Endothelial cell of umbilical vein (primary cell): ENCODE data around the gene AUTS2. TPM values are rescaled to one million over a fixed set of nuclear protein-coding genes. Genes with fewer than 3 reads are reported as not detected.

ENCODE experiments used
- BruUV-seq: library from RNA; stranded (reverse); fragments of 400-500 nt; replicated peaks from 2 replicates; lab custom pipeline; 2021; lab: Mats Ljungman, UMichigan
- CTCF ChIA-PET: fragments of 300-600, 350-600 bp; sonication (Branson Sonifier 250); formaldehyde crosslinking; loops from one replicate; lab custom pipeline; 2021; ENCODE audit warnings: antibody characterized with exemption, inconsistent platforms; lab: Charles Lee
- POLR2A ChIA-PET: fragments of 300-600, 350-600 bp; sonication (Branson Sonifier 250); formaldehyde crosslinking; loops from one replicate; lab custom pipeline; 2021; ENCODE audit warnings: antibody characterized with exemption, inconsistent platforms; lab: Charles Lee
- DNase-seq: peaks from one replicate; pipeline ENCODE4 v3.0.0-alpha.2; 2011; ENCODE audit warnings: low read depth, low spot score
- FAIRE-seq: peaks from 2 replicates; lab custom pipeline; 2011; peaks lifted over from hg19 to GRCh38; lab: Jason Lieb, UNC
- H2AFZ ChIP-seq: 2 replicates; pipeline ENCODE4 v1.6.0; 2012; ENCODE audit warnings: low read depth, low read length, control low read depth, inconsistent platforms
- H3K27ac ChIP-seq: 2 replicates; pipeline ENCODE4 v1.5.1; 2011; ENCODE audit warnings: low read depth, mild to moderate bottlenecking, control low read depth, low read length, moderate library complexity; ENCODE audit not compliant: insufficient read depth
- H3K27me3 ChIP-seq, 2 experiments: 2 replicates each; pipeline versions ENCODE4 v1.6.0 to v1.6.1; 2011; ENCODE audit warnings: low read length in 2 of 2, mixed read lengths in 1 of 2; ENCODE audit not compliant: control insufficient read depth in 2 of 2, insufficient read depth in 2 of 2
- H3K36me3 ChIP-seq, 2 experiments: 2 replicates in 1 of 2; 3 replicates in 1 of 2; pipeline ENCODE4 v1.5.1; 2011; ENCODE audit warnings: low read length in 2 of 2, mild to moderate bottlenecking in 1 of 2, moderate library complexity in 1 of 2; ENCODE audit not compliant: control insufficient read depth in 2 of 2, insufficient read depth in 2 of 2; ENCODE audit errors: extremely low read depth in 1 of 2
- H3K4me1 ChIP-seq: 3 replicates; pipeline ENCODE4 v1.5.1; 2011; ENCODE audit warnings: mild to moderate bottlenecking, low read length; ENCODE audit not compliant: control insufficient read depth, insufficient read depth; ENCODE audit errors: extremely low read depth
- H3K4me2 ChIP-seq: 2 replicates; pipeline ENCODE4 v1.6.1; 2011; ENCODE audit warnings: low read length, control low read depth, mixed read lengths; ENCODE audit not compliant: insufficient read depth
- H3K4me3 ChIP-seq, 3 experiments: fragments of 200-600 bp in 1 of 3; sonication (generic), shearing (Covaris generic) in 1 of 3; replicated peaks in 1 of 3; 2 replicates each; pipeline ENCODE4 v1.5.1; 2011 to 2016; ENCODE audit warnings: control low read depth in 3 of 3, low read length in 3 of 3, mild to moderate bottlenecking in 2 of 3, inconsistent platforms in 1 of 3, low read depth in 1 of 3, moderate library complexity in 1 of 3; ENCODE audit not compliant: insufficient read depth in 1 of 3
- H3K79me2 ChIP-seq: 2 replicates; pipeline ENCODE4 v1.6.0; 2012; ENCODE audit warnings: low read length, inconsistent platforms; ENCODE audit not compliant: control insufficient read depth, insufficient read depth
- H3K9ac ChIP-seq: replicated peaks from 2 replicates; pipeline ENCODE3; 2011; ENCODE audit warnings: low read length, control low read depth; ENCODE audit not compliant: insufficient read depth; ENCODE audit errors: extremely low read depth
- H3K9me1 ChIP-seq: replicated peaks from 3 replicates; pipeline ENCODE4 v1.6.0; 2011; ENCODE audit warnings: mild to moderate bottlenecking, low read length; ENCODE audit not compliant: control insufficient read depth, insufficient read depth; ENCODE audit errors: extremely low read depth
- H3K9me3 ChIP-seq: replicated peaks from 2 replicates; pipeline ENCODE4 v1.5.1; 2012; ENCODE audit warnings: low read length, inconsistent platforms; ENCODE audit not compliant: control insufficient read depth, insufficient read depth
- H4K20me1 ChIP-seq: replicated peaks from 2 replicates; pipeline ENCODE3; 2011; ENCODE audit warnings: mild to moderate bottlenecking, low read length; ENCODE audit not compliant: control insufficient read depth, insufficient read depth; ENCODE audit errors: extremely low read depth
- CTCF ChIP-seq, 2 donors: IDR thresholded peaks; 1 replicate in 1 of 2; 2 replicates in 1 of 2; pipeline ENCODE4 v1.5.1; 2011; ENCODE audit warnings: low read length in 2 of 2, mild to moderate bottlenecking in 2 of 2, moderate library complexity in 2 of 2, control low read depth in 1 of 2, inconsistent platforms in 1 of 2, low read depth in 1 of 2; ENCODE audit not compliant: insufficient read depth in 1 of 2; ENCODE audit errors: extremely low read depth in 1 of 2
- EZH2 ChIP-seq: IDR thresholded peaks from 2 replicates; pipeline ENCODE4 v1.6.1; 2012; ENCODE audit warnings: borderline replicate concordance, low read depth, mild to moderate bottlenecking, moderate library complexity, low read length, inconsistent platforms; ENCODE audit not compliant: severe bottlenecking
- FOS ChIP-seq: IDR thresholded peaks from 2 replicates; pipeline ENCODE4 v1.6.1; 2011; ENCODE audit warnings: mild to moderate bottlenecking, low read length, moderate library complexity, borderline replicate concordance; ENCODE audit not compliant: insufficient read depth
- GATA2 ChIP-seq: IDR thresholded peaks from 2 replicates; pipeline ENCODE4 v1.7.0; 2011; ENCODE audit warnings: low read depth, mild to moderate bottlenecking, moderate library complexity, mixed read lengths, low read length; ENCODE audit not compliant: insufficient read length, insufficient read depth
- JUN ChIP-seq: IDR thresholded peaks from 2 replicates; pipeline ENCODE4 v1.6.1; 2011; ENCODE audit warnings: borderline replicate concordance, low read depth; ENCODE audit not compliant: insufficient read length, insufficient read depth
- MAX ChIP-seq: IDR thresholded peaks from 2 replicates; pipeline ENCODE4 v1.6.1; 2011; ENCODE audit not compliant: insufficient read depth, insufficient read length
- MYC ChIP-seq: IDR thresholded peaks from one replicate; pipeline ENCODE4 v1.6.1; 2011; ENCODE audit warnings: mild to moderate bottlenecking, low read depth, low read length
- POLR2A ChIP-seq: IDR thresholded peaks from 2 replicates; pipeline ENCODE4 v1.6.1; 2012; ENCODE audit warnings: low read depth, mild to moderate bottlenecking, control low read depth, low read length
- POLR2AphosphoS5 ChIP-seq: IDR thresholded peaks from 2 replicates; pipeline ENCODE4 v1.6.1; 2012; ENCODE audit warnings: low read depth, mild to moderate bottlenecking, control low read depth, low read length, moderate library complexity; ENCODE audit not compliant: insufficient read depth
- dilution Hi-C: fragments of 300-500 bp; cut with MboI; formaldehyde crosslinking; loops from one replicate; pipeline ENCODE4 v1.15.0; 2019; ENCODE audit warnings: low sequenced_read_pairs; ENCODE audit not compliant: extremely low pct_ligation_motif_present
- intact Hi-C: fragments of 100-400 bp; cut with micrococcal nuclease; formaldehyde crosslinking; loops from one replicate; pipeline ENCODE4 v1.10.0; 2022
- polyA plus RNA-seq, 4 experiments: library from polyadenylated mRNA; depleted of rRNA in 3 of 4; stranded (reverse) in 3 of 4; unstranded in 1 of 4; fragments of >200 nt; gene quantifications; 2 replicates each; pipeline versions ENCODE4 v1.2.1 to v1.2.3, GENCODE V29; 2011 to 2012; ENCODE audit warnings: missing spikeins in 1 of 4
- total RNA-seq: library from RNA; stranded (reverse); gene quantifications from 2 replicates; pipeline ENCODE4 v1.2.3, GENCODE V29; 2021

AUTS2 gene
- total and polyA plus RNA-seq, 2 donors (not counting 3 experiments of a cell fraction or from before 2014, with no cell fraction given): 0.59 to 8.0 TPM

- Histone ChIP-seq H3K4me2 (no peak overlapping the region), H3K9me3 (no peaks in the 10 kb centered on the region), H3K4me1 (no peaks in the 10 kb centered on the region), H3K27me3 (no peaks in the 10 kb centered on the region), H3K4me3 (no peak overlapping the region), H4K20me1 (no peaks in the 10 kb centered on the region), H2AFZ (no peak overlapping the region), H3K79me2 (no peaks in the 10 kb centered on the region), H3K9ac (no peak overlapping the region), H3K27ac (no peak overlapping the region), H3K9me1 (no peaks in the 10 kb centered on the region), H3K36me3 (no peaks in the 10 kb centered on the region)
- dilution Hi-C loops (no loop called here), intact Hi-C loops (no loop called here)
- DNase-seq (no peak), FAIRE-seq (no peak)
- no peak for TF ChIP-seq MAX
- TF ChIP-seq CTCF (IDR thresholded peaks at IDR 0.05; ENCODE audit: extremely low read depth in 1 of 2, insufficient read depth in 1 of 2, low read depth in 1 of 2, low read length in 2 of 2): no peak
- TF ChIP-seq MYC: no peak
- TF ChIP-seq EZH2: no peak
- no peak for TF ChIP-seq GATA2
- no peak for TF ChIP-seq FOS
- no peak for TF ChIP-seq POLR2AphosphoS5
- TF ChIP-seq POLR2A: no peak
- TF ChIP-seq JUN: no peak
- ChIA-PET CTCF (no interaction called here), POLR2A (no interaction called here)
- BruUV-seq: no TSS peak
These were observed 396.7 kb downstream of the AUTS2 start for GRCh38 chr7:69994886-69995542.
